Measurements from ENCODE around the gene NPSR1. TPM values are rescaled to one million over a fixed set of nuclear protein-coding genes. Genes with fewer than 3 reads are reported as not detected.
A peak's percentile ranks its signal among the peaks of the same experiment; 100 is the strongest.

NPSR1 gene
- total RNA-seq, 2 donors from 2014 or later, result not detected

- Histone ChIP-seq H3K9me3 (no peaks in the 10 kb centered on the region), H3K4me1 (replicated peaks) (no peaks in the 10 kb centered on the region), H3K27me3 (replicated peaks; ENCODE audit: insufficient read depth) (no peaks in the 10 kb centered on the region), H3K36me3 (no peaks in the 10 kb centered on the region), H3K4me3 (no peak overlapping the region), H3K27ac (no peak overlapping the region)
- TF ChIP-seq CTCF (IDR thresholded peaks at IDR 0.05) (peak in 1 of 4 experiments; percentile 11), POLR2A (IDR thresholded peaks at IDR 0.05) (no peak), POLR2AphosphoS5 (IDR thresholded peaks at IDR 0.05) (peak; percentile 12)
- intact Hi-C loops (cut with DNase I), result no loop called here
- DNase-seq (ENCODE audit: low spot score), result peak; percentile 58
- 23% methylated on average over 8 of the region's 8 CpGs for WGBS
These were observed 90.1 kb downstream of the NPSR1 start for GRCh38 chr7:34747867-34748727.

GRCh38 chr7:34748728-34749089 is 90.7 kb downstream of the NPSR1 start:
- Histone ChIP-seq H3K4me3 (no peak overlapping the region), H3K9me3 (no peaks in the 10 kb centered on the region), H3K36me3 (no peaks in the 10 kb centered on the region), H3K27me3 (replicated peaks; ENCODE audit: insufficient read depth) (no peaks in the 10 kb centered on the region), H3K4me1 (replicated peaks) (no peaks in the 10 kb centered on the region), H3K27ac (no peak overlapping the region)
- no peak for TF ChIP-seq POLR2AphosphoS5 (IDR thresholded peaks at IDR 0.05)
- no peak for TF ChIP-seq CTCF (IDR thresholded peaks at IDR 0.05)
- TF ChIP-seq POLR2A (IDR thresholded peaks at IDR 0.05), result no peak
- intact Hi-C loops (cut with DNase I), result no loop called here
- 98% methylated on average over 2 of the region's 2 CpGs for WGBS
- DNase-seq (ENCODE audit: low spot score), result no peak

GRCh38 chr7:34749446-34749845 is 91.4 kb downstream of the NPSR1 start:
- DNase-seq (ENCODE audit: low spot score), result no peak
- no peak overlapping the region for H3K27ac ChIP-seq
- no peaks in the 10 kb centered on the region for H3K27me3 ChIP-seq (replicated peaks; ENCODE audit: insufficient read depth)
- intact Hi-C loops (cut with DNase I), result no loop called here
- no peak overlapping the region for H3K4me3 ChIP-seq
- 99% methylated on average over 2 of the region's 2 CpGs for WGBS
- TF ChIP-seq CTCF (IDR thresholded peaks at IDR 0.05) (no peak), POLR2AphosphoS5 (IDR thresholded peaks at IDR 0.05) (no peak), POLR2A (IDR thresholded peaks at IDR 0.05) (no peak)
- no peaks in the 10 kb centered on the region for H3K9me3 ChIP-seq
- H3K4me1 ChIP-seq (replicated peaks), result no peaks in the 10 kb centered on the region
- H3K36me3 ChIP-seq, result no peaks in the 10 kb centered on the region

- no peak overlapping the region for H3K4me3 ChIP-seq
- TF ChIP-seq POLR2A (IDR thresholded peaks at IDR 0.05), result no peak
- TF ChIP-seq POLR2AphosphoS5 (IDR thresholded peaks at IDR 0.05), result no peak
- no peak for TF ChIP-seq CTCF (IDR thresholded peaks at IDR 0.05)
- H3K36me3 ChIP-seq, result no peaks in the 10 kb centered on the region
- DNase-seq (ENCODE audit: low spot score), result no peak
- intact Hi-C loops (cut with DNase I), result no loop called here
- WGBS, result 89% methylated on average over 8 of the region's 8 CpGs
- H3K9me3 ChIP-seq, result no peaks in the 10 kb centered on the region
- no peak overlapping the region for H3K27ac ChIP-seq
- no peaks in the 10 kb centered on the region for H3K27me3 ChIP-seq (replicated peaks; ENCODE audit: insufficient read depth)
- no peaks in the 10 kb centered on the region for H3K4me1 ChIP-seq (replicated peaks)
These were observed 92.2 kb downstream of the NPSR1 start for GRCh38 chr7:34750209-34750608.

- Histone ChIP-seq H3K9me3 (no peaks in the 10 kb centered on the region), H3K36me3 (no peaks in the 10 kb centered on the region), H3K27me3 (replicated peaks; ENCODE audit: insufficient read depth) (no peaks in the 10 kb centered on the region), H3K4me3 (no peak overlapping the region), H3K4me1 (replicated peaks) (no peaks in the 10 kb centered on the region), H3K27ac (no peak overlapping the region)
- TF ChIP-seq POLR2A (IDR thresholded peaks at IDR 0.05) (no peak), CTCF (IDR thresholded peaks at IDR 0.05) (no peak), POLR2AphosphoS5 (IDR thresholded peaks at IDR 0.05) (no peak)
- DNase-seq (ENCODE audit: low spot score), result no peak
- WGBS, result 73% methylated on average over 2 of the region's 2 CpGs
- intact Hi-C loops (cut with DNase I), result no loop called here
These were observed 92.6 kb downstream of the NPSR1 start for GRCh38 chr7:34750636-34751035.

All from prostate gland (tissue), 2 donors.